PFSK-1 (cell line): Measurements from ENCODE around the gene CDK19.

Experiments used
- FOXP2 ChIP-seq: optimal IDR thresholded peaks from 2 replicates; pipeline ENCODE3; 2011; ENCODE audit warnings: borderline replicate concordance, control low read depth, inconsistent platforms; ENCODE audit not compliant: insufficient read depth; ENCODE audit errors: extremely low read length, extremely low read depth
- POLR2AphosphoS5 ChIP-seq: IDR thresholded peaks from 2 replicates; pipeline ENCODE4 v1.6.1; 2012; ENCODE audit warnings: low read depth, mild to moderate bottlenecking, control low read depth, low read length, moderate library complexity
- REST ChIP-seq, 2 experiments: IDR thresholded peaks; 2 replicates each; pipeline versions ENCODE4 v1.6.1 to v1.8.0; 2011 to 2012; ENCODE audit warnings: low read depth in 2 of 2, low read length in 2 of 2, control low read depth in 1 of 2, inconsistent platforms in 1 of 2, mild to moderate bottlenecking in 1 of 2, moderate library complexity in 1 of 2; ENCODE audit not compliant: insufficient read depth in 1 of 2
- SIN3A ChIP-seq: IDR thresholded peaks from 2 replicates; pipeline ENCODE4 v1.6.1; 2012; ENCODE audit warnings: mild to moderate bottlenecking, low read length, moderate library complexity, borderline replicate concordance; ENCODE audit not compliant: insufficient read depth
- TAF1 ChIP-seq: IDR thresholded peaks from 2 replicates; pipeline ENCODE4 v1.6.1; 2012; ENCODE audit warnings: low read length, control low read depth, borderline replicate concordance; ENCODE audit not compliant: insufficient read depth

The CDK19 gene

GRCh38 chr6:110683241-110683640 lies 132.0 kb downstream of the CDK19 start:
- TF ChIP-seq FOXP2 = no peak
- no peak for TF ChIP-seq TAF1
- TF ChIP-seq REST (IDR thresholded peaks at IDR 0.05; ENCODE audit: insufficient read depth in 1 of 2, low read depth in 2 of 2, low read length in 2 of 2) = no peak
- TF ChIP-seq SIN3A = no peak
- no peak for TF ChIP-seq POLR2AphosphoS5

- TF ChIP-seq SIN3A (no peak), TAF1 (no peak), FOXP2 (no peak), REST (IDR thresholded peaks at IDR 0.05; ENCODE audit: insufficient read depth in 1 of 2, low read depth in 2 of 2, low read length in 2 of 2) (no peak), POLR2AphosphoS5 (no peak)
Observed at GRCh38 chr6:110682460-110682853, 132.8 kb downstream of the CDK19 start.

GRCh38 chr6:110681543-110682459 lies 133.5 kb downstream of the CDK19 start:
- TF ChIP-seq FOXP2 (no peak), POLR2AphosphoS5 (no peak), REST (IDR thresholded peaks at IDR 0.05; ENCODE audit: insufficient read depth in 1 of 2, low read depth in 2 of 2, low read length in 2 of 2) (no peak), TAF1 (no peak), SIN3A (no peak)

GRCh38 chr6:110676396-110676795 lies 138.9 kb downstream of the CDK19 start:
- no peak for TF ChIP-seq TAF1
- TF ChIP-seq REST (IDR thresholded peaks at IDR 0.05; ENCODE audit: insufficient read depth in 1 of 2, low read depth in 2 of 2, low read length in 2 of 2) = no peak
